Measurements from ENCODE around the gene CCL3. TPM values are rescaled to one million over a fixed set of nuclear protein-coding genes. Genes with fewer than 3 reads are reported as not detected.

The CCL3 gene
- total and polyA plus RNA-seq, 4 donors = 0.92 to 5.6 (median 1.8) TPM

DNA sequence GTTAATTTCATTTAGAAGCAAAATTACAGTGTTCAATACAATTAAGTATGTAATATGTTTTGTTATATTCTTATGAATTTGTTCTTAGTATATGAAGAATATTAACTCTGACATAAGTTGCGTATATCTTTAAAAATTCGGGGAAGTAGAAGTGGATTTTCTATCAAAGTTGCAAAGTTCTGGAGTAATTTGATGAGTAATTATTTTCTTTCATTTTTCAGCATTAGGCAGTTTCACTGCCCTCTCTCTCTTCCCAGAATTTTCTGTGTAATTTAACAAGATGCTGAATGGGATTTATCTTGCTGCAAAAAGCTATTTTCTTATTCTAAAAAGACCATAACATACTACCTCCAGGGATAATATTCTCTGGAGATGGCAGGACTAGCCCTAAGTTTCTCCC is 34.8 kb downstream of the CCL3 start:
- 86% methylated on average over 2 of the region's 2 CpGs for WGBS
- Histone ChIP-seq H3K27me3 (ENCODE audit: control insufficient read depth in 4 of 4, insufficient read depth in 4 of 4, low read length in 3 of 4) (no peaks in the 10 kb centered on the region), H3K9ac (ENCODE audit: low read depth in 1 of 2, low read length in 2 of 2) (no peak overlapping the region), H3K4me1 (ENCODE audit: control insufficient read depth in 4 of 4, insufficient read depth in 4 of 4, low read length in 3 of 4) (peaks cover 0 to 4% (median 0%) of the 10 kb centered on the region in 4 donors), H3K36me3 (ENCODE audit: control insufficient read depth in 4 of 4, insufficient read depth in 3 of 4, low read depth in 1 of 4, low read length in 3 of 4) (no peaks in the 10 kb centered on the region), H3K27ac (ENCODE audit: low read depth in 1 of 2, low read length in 2 of 2) (no peak overlapping the region), H3K4me3 (ENCODE audit: low read depth in 1 of 3, low read length in 3 of 3) (no peak overlapping the region), H3K9me3 (ENCODE audit: control insufficient read depth in 4 of 4, low read length in 3 of 4) (peaks cover 0 to 4% (median 0%) of the 10 kb centered on the region in 4 donors)
- TF ChIP-seq SP1 (IDR thresholded peaks at IDR 0.05) (no peak), TAF1 (conservative IDR thresholded peaks at IDR 0.05) (no peak), NR2F2 (IDR thresholded peaks at IDR 0.05) (no peak), RAD21 (IDR thresholded peaks at IDR 0.05) (no peak), HNF4A (conservative IDR thresholded peaks at IDR 0.05) (no peak), FOXA1 (IDR thresholded peaks at IDR 0.05) (no peak), JUND (IDR thresholded peaks at IDR 0.05) (no peak), YY1 (IDR thresholded peaks at IDR 0.05) (no peak), FOXA2 (IDR thresholded peaks at IDR 0.05) (no peak), HNF4G (IDR thresholded peaks at IDR 0.05) (no peak), RXRA (IDR thresholded peaks at IDR 0.05) (no peak), EGR1 (IDR thresholded peaks at IDR 0.05; ENCODE audit: low read depth in 2 of 2) (no peak), GABPA (IDR thresholded peaks at IDR 0.05 in 1 of 2, conservative IDR thresholded peaks at IDR 0.05 in 1 of 2) (no peak)
- TF ChIP-seq, protein P1, sequence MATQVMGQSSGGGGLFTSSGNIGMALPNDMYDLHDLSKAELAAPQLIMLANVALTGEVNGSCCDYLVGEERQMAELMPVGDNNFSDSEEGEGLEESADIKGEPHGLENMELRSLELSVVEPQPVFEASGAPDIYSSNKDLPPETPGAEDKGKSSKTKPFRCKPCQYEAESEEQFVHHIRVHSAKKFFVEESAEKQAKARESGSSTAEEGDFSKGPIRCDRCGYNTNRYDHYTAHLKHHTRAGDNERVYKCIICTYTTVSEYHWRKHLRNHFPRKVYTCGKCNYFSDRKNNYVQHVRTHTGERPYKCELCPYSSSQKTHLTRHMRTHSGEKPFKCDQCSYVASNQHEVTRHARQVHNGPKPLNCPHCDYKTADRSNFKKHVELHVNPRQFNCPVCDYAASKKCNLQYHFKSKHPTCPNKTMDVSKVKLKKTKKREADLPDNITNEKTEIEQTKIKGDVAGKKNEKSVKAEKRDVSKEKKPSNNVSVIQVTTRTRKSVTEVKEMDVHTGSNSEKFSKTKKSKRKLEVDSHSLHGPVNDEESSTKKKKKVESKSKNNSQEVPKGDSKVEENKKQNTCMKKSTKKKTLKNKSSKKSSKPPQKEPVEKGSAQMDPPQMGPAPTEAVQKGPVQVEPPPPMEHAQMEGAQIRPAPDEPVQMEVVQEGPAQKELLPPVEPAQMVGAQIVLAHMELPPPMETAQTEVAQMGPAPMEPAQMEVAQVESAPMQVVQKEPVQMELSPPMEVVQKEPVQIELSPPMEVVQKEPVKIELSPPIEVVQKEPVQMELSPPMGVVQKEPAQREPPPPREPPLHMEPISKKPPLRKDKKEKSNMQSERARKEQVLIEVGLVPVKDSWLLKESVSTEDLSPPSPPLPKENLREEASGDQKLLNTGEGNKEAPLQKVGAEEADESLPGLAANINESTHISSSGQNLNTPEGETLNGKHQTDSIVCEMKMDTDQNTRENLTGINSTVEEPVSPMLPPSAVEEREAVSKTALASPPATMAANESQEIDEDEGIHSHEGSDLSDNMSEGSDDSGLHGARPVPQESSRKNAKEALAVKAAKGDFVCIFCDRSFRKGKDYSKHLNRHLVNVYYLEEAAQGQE (IDR thresholded peaks at IDR 0.05) = no peak
- TF ChIP-seq, protein P2, sequence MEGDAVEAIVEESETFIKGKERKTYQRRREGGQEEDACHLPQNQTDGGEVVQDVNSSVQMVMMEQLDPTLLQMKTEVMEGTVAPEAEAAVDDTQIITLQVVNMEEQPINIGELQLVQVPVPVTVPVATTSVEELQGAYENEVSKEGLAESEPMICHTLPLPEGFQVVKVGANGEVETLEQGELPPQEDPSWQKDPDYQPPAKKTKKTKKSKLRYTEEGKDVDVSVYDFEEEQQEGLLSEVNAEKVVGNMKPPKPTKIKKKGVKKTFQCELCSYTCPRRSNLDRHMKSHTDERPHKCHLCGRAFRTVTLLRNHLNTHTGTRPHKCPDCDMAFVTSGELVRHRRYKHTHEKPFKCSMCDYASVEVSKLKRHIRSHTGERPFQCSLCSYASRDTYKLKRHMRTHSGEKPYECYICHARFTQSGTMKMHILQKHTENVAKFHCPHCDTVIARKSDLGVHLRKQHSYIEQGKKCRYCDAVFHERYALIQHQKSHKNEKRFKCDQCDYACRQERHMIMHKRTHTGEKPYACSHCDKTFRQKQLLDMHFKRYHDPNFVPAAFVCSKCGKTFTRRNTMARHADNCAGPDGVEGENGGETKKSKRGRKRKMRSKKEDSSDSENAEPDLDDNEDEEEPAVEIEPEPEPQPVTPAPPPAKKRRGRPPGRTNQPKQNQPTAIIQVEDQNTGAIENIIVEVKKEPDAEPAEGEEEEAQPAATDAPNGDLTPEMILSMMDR (IDR thresholded peaks at IDR 0.05; ENCODE audit: low read depth, low read length, missing input control) = no peak
- TF ChIP-seq, protein P3, sequence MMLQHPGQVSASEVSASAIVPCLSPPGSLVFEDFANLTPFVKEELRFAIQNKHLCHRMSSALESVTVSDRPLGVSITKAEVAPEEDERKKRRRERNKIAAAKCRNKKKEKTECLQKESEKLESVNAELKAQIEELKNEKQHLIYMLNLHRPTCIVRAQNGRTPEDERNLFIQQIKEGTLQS (IDR thresholded peaks at IDR 0.05) = no peak
- TF ChIP-seq, protein P4, sequence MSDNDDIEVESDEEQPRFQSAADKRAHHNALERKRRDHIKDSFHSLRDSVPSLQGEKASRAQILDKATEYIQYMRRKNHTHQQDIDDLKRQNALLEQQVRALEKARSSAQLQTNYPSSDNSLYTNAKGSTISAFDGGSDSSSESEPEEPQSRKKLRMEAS (IDR thresholded peaks at IDR 0.05) = no peak
- TF ChIP-seq, protein P5, sequence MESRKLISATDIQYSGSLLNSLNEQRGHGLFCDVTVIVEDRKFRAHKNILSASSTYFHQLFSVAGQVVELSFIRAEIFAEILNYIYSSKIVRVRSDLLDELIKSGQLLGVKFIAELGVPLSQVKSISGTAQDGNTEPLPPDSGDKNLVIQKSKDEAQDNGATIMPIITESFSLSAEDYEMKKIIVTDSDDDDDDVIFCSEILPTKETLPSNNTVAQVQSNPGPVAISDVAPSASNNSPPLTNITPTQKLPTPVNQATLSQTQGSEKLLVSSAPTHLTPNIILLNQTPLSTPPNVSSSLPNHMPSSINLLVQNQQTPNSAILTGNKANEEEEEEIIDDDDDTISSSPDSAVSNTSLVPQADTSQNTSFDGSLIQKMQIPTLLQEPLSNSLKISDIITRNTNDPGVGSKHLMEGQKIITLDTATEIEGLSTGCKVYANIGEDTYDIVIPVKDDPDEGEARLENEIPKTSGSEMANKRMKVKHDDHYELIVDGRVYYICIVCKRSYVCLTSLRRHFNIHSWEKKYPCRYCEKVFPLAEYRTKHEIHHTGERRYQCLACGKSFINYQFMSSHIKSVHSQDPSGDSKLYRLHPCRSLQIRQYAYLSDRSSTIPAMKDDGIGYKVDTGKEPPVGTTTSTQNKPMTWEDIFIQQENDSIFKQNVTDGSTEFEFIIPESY (IDR thresholded peaks at IDR 0.05) = no peak
- DNase-seq (ENCODE audit: low spot score) = no peak

Measured in liver (tissue), 9 donors.